Upper lobe of left lung (tissue), 4 donors: ENCODE results near the gene STAT5A.

Experiments
- CTCF ChIP-seq, 6 experiments: fragments of 450-650 bp in 4 of 6; fragments of 200-600 bp in 2 of 6; sonication (generic) in 2 of 6; IDR thresholded peaks; one replicate each; pipeline ENCODE4 v1.5.1; 2016 to 2019; ENCODE audit warnings: antibody characterized with exemption in 6 of 6
- EP300 ChIP-seq, 4 donors: sonication (generic); formaldehyde crosslinking; IDR thresholded peaks; one replicate each; pipeline ENCODE4 v1.5.1; 2017; ENCODE audit warnings: antibody characterized with exemption in 4 of 4, control low read depth in 2 of 4
- POLR2A ChIP-seq, 4 donors: fragments of 450-650 bp; IDR thresholded peaks; one replicate each; pipeline ENCODE4 v1.5.1; 2016 to 2017; ENCODE audit warnings: antibody characterized with exemption in 4 of 4, mild to moderate bottlenecking in 2 of 4
- POLR2AphosphoS5 ChIP-seq, 2 donors: sonication (generic); formaldehyde crosslinking; IDR thresholded peaks; one replicate each; pipeline ENCODE4 v1.5.1; 2017; ENCODE audit warnings: antibody characterized with exemption in 2 of 2

- no peak for TF ChIP-seq POLR2A (IDR thresholded peaks at IDR 0.05)
- no peak for TF ChIP-seq CTCF (IDR thresholded peaks at IDR 0.05)
- no peak for TF ChIP-seq POLR2AphosphoS5 (IDR thresholded peaks at IDR 0.05)
- TF ChIP-seq EP300 (IDR thresholded peaks at IDR 0.05) = no peak
Observed at GRCh38 chr17:42301022-42301421, 12.7 kb downstream of the STAT5A start.
